ENCODE data around the gene RNF31.

RNF31 gene

GRCh38 chr14:24182110-24182882 is 35.0 kb downstream of the RNF31 start:
- peak overlapping the region; percentile 97 for H3K27ac Mint-ChIP-seq
- H3K9me3 Mint-ChIP-seq, result no peaks in the 10 kb centered on the region
- peaks cover 13% of the 10 kb centered on the region for H3K4me1 Mint-ChIP-seq
- no peak for TF ChIP-seq CTCF (IDR thresholded peaks at IDR 0.05)
- peaks cover 22% of the 10 kb centered on the region for H3K36me3 Mint-ChIP-seq (ENCODE audit: low read depth)
- DNase-seq, result no peak
- H3K4me3 Mint-ChIP-seq, result no peak overlapping the region
- peaks cover 2% of the 10 kb centered on the region for H3K27me3 Mint-ChIP-seq (ENCODE audit: low read depth, poor library complexity)

GRCh38 chr14:24183014-24183481 is 35.8 kb downstream of the RNF31 start:
- Mint-ChIP-seq H3K27me3 (ENCODE audit: low read depth, poor library complexity) (peaks cover 6% of the 10 kb centered on the region), H3K4me1 (peaks cover 20% of the 10 kb centered on the region), H3K36me3 (ENCODE audit: low read depth) (peaks cover 21% of the 10 kb centered on the region), H3K27ac (no peak overlapping the region), H3K4me3 (no peak overlapping the region), H3K9me3 (no peaks in the 10 kb centered on the region)
- no peak for TF ChIP-seq CTCF (IDR thresholded peaks at IDR 0.05)
- no peak for DNase-seq

DNA sequence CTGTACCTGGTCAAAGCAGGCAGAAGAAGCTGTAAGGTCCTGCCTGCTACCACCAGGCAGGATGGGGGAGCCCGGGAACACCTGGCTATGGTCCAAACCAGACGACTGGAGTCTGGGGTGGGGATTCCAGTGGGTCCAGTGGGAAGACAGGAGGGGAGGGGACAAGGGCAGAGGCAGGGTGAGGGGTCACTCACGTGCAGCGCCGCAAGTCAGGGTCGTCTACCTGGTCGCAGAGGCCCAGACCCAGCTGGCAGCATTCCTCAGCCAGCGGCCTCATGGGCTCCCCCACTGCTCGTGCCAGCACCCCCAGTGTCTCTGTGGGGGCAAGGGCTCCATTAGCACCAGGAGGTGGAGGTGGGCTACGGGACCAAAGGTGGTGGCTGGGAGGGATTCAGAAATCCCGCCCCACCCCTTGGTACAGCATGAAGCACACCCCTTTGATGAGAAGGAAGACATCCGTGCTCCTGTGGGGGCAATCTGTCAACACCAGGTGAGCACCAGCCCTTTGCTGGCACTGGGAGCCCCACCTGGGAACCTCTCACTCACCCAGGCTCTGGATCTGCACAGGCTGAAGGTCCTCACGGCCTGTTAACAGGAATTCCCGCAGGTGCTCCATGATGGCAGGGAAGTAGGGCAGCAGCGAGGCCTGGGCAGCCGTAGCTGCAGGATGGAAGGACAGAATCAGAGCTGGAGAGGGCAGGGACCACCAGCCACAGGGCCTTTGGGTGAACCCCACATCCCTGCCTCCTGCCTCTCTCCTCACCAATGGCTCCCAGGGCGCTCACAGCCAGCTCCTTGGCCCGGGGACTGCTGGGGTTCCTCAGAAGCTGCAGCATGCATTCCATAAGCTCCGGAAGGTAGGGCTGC is 37.0 kb downstream of the RNF31 start:
- Mint-ChIP-seq H3K4me1 (peaks cover 23% of the 10 kb centered on the region), H3K27me3 (ENCODE audit: low read depth, poor library complexity) (peaks cover 6% of the 10 kb centered on the region), H3K36me3 (ENCODE audit: low read depth) (peaks cover 13% of the 10 kb centered on the region), H3K27ac (no peak overlapping the region), H3K4me3 (no peak overlapping the region), H3K9me3 (no peaks in the 10 kb centered on the region)
- TF ChIP-seq CTCF (IDR thresholded peaks at IDR 0.05), result no peak
- DNase-seq, result no peak

DNA sequence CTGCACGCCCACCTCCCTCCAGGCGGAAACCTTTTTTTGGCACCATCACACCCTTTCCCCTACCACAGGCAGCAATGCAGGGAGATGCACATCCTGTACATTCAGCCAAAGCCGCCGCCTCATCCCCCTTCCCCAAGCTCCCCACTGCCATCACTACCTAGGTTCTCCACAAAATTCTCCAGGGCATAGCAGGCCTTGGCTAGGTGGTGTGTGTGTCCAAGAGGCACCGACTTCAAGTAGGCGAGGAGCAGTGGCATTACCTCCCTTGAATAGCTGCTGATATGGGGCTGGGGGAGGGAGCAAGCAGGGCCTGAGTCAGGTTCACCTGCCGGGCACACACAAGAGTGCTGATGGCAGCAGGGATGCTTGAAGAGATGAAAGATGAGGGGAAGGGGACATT is 37.7 kb downstream of the RNF31 start:
- no peaks in the 10 kb centered on the region for H3K9me3 Mint-ChIP-seq
- no peak for DNase-seq
- TF ChIP-seq CTCF (IDR thresholded peaks at IDR 0.05), result no peak
- H3K4me1 Mint-ChIP-seq, result peaks cover 28% of the 10 kb centered on the region
- H3K36me3 Mint-ChIP-seq (ENCODE audit: low read depth), result peaks cover 12% of the 10 kb centered on the region
- peaks cover 8% of the 10 kb centered on the region for H3K27me3 Mint-ChIP-seq (ENCODE audit: low read depth, poor library complexity)
- H3K4me3 Mint-ChIP-seq, result no peak overlapping the region
- no peak overlapping the region for H3K27ac Mint-ChIP-seq

DNA sequence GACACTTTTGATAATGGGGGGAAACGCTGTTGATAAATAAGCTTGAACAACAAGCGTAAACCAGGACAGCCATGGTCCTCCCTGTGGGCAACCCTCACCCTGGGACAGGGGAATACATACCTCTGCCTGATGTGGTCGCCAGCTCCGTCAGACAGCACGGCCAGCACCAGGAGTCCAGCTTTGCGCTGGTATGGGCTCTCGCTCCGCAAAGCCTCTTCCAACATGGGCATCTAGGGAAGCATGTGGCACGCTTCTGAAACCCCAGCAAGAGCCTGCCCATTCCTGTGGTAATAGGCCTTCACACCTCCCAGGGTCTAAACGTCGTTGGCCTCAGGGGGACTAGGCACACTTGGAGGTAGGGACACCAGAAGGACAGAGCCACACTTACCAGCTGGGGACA is 38.4 kb downstream of the RNF31 start:
- no peaks in the 10 kb centered on the region for H3K9me3 Mint-ChIP-seq
- peaks cover 10% of the 10 kb centered on the region for H3K27me3 Mint-ChIP-seq (ENCODE audit: low read depth, poor library complexity)
- no peak overlapping the region for H3K27ac Mint-ChIP-seq
- no peak for DNase-seq
- peaks cover 14% of the 10 kb centered on the region for H3K36me3 Mint-ChIP-seq (ENCODE audit: low read depth)
- TF ChIP-seq CTCF (IDR thresholded peaks at IDR 0.05), result no peak
- no peak overlapping the region for H3K4me3 Mint-ChIP-seq
- H3K4me1 Mint-ChIP-seq, result peaks cover 32% of the 10 kb centered on the region
